Skeletal muscle tissue (tissue), 4 donors: ENCODE data around the gene MYL12B. TPM values are rescaled to one million over a fixed set of nuclear protein-coding genes. Genes with fewer than 3 reads are reported as not detected.
"Not testable (repeated sequence)": the region's sequence is repeated elsewhere in the genome, so short reads cannot be mapped to it uniquely, and the experiment has no call there.

Experiments used
- H3K27ac ChIP-seq: one replicate; pipeline ENCODE4 v1.7.0; 2013; ENCODE audit warnings: mild to moderate bottlenecking, low read depth, low read length, inconsistent platforms
- H3K27me3 ChIP-seq, 3 donors: one replicate each; pipeline ENCODE4 v1.7.0; 2013; ENCODE audit warnings: low read length in 3 of 3; ENCODE audit not compliant: control insufficient read depth in 3 of 3, insufficient read depth in 3 of 3
- H3K36me3 ChIP-seq, 3 donors: one replicate each; pipeline ENCODE4 v1.7.0; 2013; ENCODE audit warnings: low read length in 3 of 3; ENCODE audit not compliant: control insufficient read depth in 3 of 3, insufficient read depth in 3 of 3
- H3K4me1 ChIP-seq, 3 donors: one replicate each; pipeline ENCODE4 v1.7.0; 2013; ENCODE audit warnings: low read length in 3 of 3, mild to moderate bottlenecking in 3 of 3; ENCODE audit not compliant: control insufficient read depth in 3 of 3, insufficient read depth in 3 of 3
- H3K4me3 ChIP-seq, 3 donors: one replicate each; pipeline ENCODE4 v1.7.0; 2013; ENCODE audit warnings: low read length in 3 of 3
- H3K9ac ChIP-seq, 3 donors: one replicate each; pipeline ENCODE4 v1.7.0; 2013; ENCODE audit warnings: low read length in 3 of 3, mild to moderate bottlenecking in 3 of 3, moderate library complexity in 2 of 3, low read depth in 1 of 3
- H3K9me3 ChIP-seq, 3 donors: one replicate each; pipeline ENCODE4 v1.7.0; 2013; ENCODE audit warnings: low read length in 3 of 3; ENCODE audit not compliant: control insufficient read depth in 3 of 3
- total RNA-seq: library from RNA; depleted of rRNA; stranded (reverse); fragments of >200 nt; gene quantifications from one replicate; pipeline ENCODE4 v1.2.3, GENCODE V29; 2014
- donor health status: Osteomylitis.

Gene MYL12B
- total RNA-seq, 1 donor from 2014 or later = 178 TPM

DNA sequence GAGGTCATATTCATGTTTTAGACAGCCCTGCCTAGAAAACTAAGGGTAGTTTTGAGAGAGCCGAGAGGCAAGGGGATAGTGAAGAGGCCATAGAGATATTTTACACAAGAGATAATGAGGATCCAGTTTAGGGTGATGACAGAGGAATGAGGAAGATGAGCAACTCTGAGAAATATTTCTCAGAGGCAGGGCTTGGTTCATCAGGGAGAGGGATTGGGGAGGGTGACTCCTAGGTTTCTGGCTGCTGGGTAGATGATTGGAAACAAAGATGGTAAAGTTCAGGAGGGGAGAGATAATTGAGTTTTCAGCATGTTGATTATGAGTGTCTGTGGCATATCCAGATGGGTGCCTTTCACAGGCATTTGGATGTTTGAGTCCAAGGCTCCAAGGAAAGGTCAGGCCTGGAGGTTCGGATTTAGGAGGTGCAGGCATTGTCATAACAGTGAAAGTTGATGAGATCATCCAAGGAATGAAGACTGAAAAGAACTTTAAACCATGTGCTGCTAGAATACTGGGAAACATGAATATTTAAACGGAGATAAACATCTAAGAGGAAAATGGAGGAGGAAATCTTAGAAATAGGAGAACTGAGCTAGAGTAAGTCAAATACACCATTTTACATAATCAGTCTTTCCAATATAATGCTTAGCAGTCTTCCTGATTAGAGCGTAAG lies 7.4 kb downstream of the MYL12B start:
- Histone ChIP-seq H3K27ac (no peak overlapping the region), H3K9me3 (no peaks in the 10 kb centered on the region), H3K9ac (no peak overlapping the region), H3K27me3 (no peaks in the 10 kb centered on the region), H3K4me1 (peaks cover 38 to 50% (median 49%) of the 10 kb centered on the region in 3 donors), H3K36me3 (peaks cover 4 to 15% (median 14%) of the 10 kb centered on the region in 3 donors), H3K4me3 (no peak overlapping the region)

DNA sequence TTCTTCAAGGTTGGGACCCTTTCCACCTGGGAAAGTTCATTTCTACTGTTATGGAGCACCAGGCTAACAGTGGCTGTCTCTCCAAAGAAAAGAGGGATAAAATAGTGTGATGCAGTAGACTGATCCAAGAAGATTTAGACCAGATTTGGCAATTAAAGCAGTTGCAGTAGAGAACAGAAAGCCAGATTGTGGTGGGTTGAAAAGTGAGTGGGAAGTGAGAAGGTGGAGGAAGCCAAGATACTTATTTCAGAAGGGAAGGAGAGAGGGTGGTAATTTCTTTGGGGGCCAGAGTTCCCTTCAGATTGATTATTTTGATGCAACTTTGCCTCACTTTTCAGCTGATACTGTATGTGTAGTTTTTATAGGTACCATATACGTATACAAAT lies 8.0 kb downstream of the MYL12B start:
- H3K27me3 ChIP-seq = no peaks in the 10 kb centered on the region
- H3K27ac ChIP-seq = no peak overlapping the region
- H3K9me3 ChIP-seq = no peaks in the 10 kb centered on the region
- no peak overlapping the region for H3K4me3 ChIP-seq
- peaks cover 8 to 21% (median 19%) of the 10 kb centered on the region in 3 donors for H3K36me3 ChIP-seq
- H3K9ac ChIP-seq = no peak overlapping the region
- H3K4me1 ChIP-seq = peaks cover 33 to 45% (median 44%) of the 10 kb centered on the region in 3 donors

DNA sequence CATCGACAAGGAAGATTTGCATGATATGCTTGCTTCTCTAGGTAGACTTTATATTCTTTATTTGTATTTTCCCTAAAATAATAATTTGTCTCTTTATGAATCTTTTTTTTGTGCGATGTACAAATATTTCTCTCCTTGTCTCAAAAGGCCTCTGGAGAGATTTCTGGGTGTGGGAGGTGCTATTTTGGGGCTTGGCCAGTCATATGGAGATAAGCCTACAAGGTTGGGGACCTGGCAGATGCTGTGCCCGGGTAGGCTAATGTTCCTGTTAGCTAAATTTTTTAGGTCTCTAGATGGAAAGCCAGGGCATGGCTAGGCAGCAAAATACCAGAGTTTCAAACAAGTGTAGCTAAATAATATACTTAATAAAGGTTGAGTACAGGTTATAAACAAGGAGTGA lies 11.1 kb downstream of the MYL12B start:
- H3K27ac ChIP-seq = no peak overlapping the region
- H3K4me1 ChIP-seq = peaks cover 13 to 20% (median 17%) of the 10 kb centered on the region in 3 donors
- H3K9me3 ChIP-seq = no peaks in the 10 kb centered on the region
- H3K4me3 ChIP-seq = no peak overlapping the region
- H3K9ac ChIP-seq = peak overlapping the region in 1 of 3 donors; percentile 20
- H3K36me3 ChIP-seq = peaks cover 13 to 39% (median 36%) of the 10 kb centered on the region in 3 donors
- no peaks in the 10 kb centered on the region for H3K27me3 ChIP-seq

DNA sequence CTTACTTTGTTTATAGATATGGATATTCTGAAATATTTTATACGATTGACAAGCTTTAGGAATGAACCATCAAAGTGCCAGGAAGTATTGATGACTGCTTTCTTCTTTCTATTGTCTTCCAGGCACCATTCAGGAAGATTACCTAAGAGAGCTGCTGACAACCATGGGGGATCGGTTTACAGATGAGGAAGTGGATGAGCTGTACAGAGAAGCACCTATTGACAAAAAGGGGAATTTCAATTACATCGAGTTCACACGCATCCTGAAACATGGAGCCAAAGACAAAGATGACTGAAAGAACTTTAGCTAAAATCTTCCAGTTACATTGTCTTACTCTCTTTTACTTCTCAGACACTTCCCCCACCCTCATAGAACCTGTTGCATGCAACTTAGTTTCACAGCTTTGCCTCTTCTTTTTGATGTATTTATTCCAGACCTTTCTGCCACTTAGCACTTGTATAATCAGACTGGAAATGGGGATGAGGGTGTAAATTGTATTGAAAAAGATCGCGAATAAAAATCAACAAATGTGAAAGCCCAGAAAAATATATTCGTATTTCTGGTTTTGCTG lies 15.8 kb downstream of the MYL12B start:
- not testable (repeated sequence) for H3K4me1 ChIP-seq, H3K9me3 ChIP-seq, H3K9ac ChIP-seq, H3K27me3 ChIP-seq, H3K27ac ChIP-seq, H3K4me3 ChIP-seq
- peaks cover 13 to 42% (median 36%) of the 10 kb centered on the region in 3 donors for H3K36me3 ChIP-seq

DNA sequence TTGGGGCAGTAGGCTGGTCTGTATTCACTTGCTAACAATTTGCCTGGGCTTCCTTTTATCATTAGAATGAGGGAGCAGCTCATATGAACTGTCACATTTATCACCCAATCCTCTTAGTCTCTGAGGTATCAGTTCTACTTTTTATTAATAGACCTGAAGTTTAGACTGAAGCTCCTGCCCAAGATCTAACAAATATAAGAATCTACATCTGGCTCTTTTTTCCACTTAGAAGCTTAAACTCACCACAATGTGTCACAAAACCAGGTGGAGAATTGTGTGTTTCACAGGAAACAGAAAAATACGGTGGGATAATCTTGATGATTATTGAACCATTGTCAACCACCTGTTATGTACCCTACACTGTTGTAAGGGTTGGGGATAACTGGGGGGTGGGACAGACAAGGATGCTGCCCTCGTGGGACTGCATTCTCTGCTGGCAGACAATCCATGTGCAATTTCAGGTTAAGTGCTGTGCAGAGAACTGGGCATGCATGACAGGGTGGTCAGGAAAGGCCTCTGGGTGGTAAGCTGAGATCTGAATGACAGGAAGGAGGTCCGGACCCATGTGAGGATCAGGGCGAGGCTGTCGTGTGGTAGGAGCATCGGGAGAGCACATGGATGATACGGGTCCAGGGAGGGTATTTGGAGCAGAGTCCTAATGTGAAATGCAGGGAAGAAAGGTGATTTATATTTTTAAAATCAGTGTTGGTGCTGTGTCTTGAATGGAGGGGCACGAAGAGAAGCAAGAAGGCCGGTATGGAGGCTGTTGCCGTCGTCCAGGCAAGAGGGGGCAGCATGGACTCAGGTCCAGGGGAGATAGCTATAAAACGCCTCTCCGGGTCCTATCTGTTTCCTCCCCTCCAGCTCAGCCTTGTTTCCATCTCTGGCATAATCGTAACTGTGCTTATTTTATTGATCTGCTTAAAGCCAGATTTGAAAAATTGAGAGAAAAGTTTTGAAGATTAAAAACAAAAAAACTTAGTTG lies 17.6 kb downstream of the MYL12B start:
- Histone ChIP-seq H3K36me3 (peaks cover 9 to 28% (median 19%) of the 10 kb centered on the region in 3 donors), H3K4me3 (no peak overlapping the region), H3K9me3 (no peaks in the 10 kb centered on the region), H3K4me1 (peaks cover 8 to 14% (median 9%) of the 10 kb centered on the region in 3 donors), H3K9ac (peak overlapping the region in 1 of 3 donors; percentile 8), H3K27ac (no peak overlapping the region), H3K27me3 (no peaks in the 10 kb centered on the region)

DNA sequence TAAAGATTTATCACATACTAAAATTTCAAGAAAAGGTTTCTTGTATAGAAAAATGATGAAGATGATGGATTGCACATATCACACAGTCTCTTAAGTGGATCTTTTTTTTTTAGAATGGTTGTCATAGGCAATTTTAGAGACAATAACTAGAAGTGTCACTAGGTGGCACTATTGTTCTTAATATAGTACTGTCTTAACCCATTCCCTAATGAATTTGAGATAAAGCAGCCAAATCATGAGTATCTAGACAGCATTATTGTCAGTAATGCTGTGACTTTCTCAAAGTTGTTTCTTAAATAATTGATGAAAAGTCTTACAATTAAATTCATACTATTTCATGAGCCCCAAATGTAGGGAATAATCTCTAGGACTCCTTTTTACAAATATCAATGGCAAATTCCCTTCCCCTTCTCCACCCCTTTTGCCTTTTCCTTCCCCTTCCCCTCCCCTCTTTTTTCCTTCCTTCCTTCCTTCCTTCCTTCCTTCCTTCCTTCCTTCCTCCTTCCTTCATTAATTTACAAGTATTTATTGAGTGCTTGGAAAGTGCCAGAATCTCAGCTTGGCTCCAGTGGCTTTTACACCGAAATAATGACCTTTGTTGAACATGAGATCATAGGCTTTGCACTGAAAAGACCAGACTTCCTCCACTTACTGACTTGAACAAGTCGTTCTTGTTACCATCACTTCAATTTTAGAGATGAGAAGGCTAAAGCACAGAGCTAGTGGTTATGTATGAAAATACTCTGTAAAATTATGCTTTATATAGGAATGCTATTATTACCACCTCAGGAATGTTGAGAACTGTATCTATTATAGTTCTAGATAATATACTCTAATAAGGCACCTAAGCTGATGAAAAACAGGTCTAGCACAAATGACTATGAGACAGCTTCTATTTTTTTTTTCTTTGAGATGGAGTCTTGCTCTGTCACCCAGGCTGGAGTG lies 19.8 kb downstream of the MYL12B start:
- Histone ChIP-seq H3K4me3 (no peak overlapping the region), H3K27me3 (no peaks in the 10 kb centered on the region), H3K4me1 (peaks cover 8 to 14% (median 9%) of the 10 kb centered on the region in 3 donors), H3K9me3 (no peaks in the 10 kb centered on the region), H3K9ac (no peak overlapping the region), H3K36me3 (peaks cover 4 to 12% (median 9%) of the 10 kb centered on the region in 3 donors), H3K27ac (no peak overlapping the region)

DNA sequence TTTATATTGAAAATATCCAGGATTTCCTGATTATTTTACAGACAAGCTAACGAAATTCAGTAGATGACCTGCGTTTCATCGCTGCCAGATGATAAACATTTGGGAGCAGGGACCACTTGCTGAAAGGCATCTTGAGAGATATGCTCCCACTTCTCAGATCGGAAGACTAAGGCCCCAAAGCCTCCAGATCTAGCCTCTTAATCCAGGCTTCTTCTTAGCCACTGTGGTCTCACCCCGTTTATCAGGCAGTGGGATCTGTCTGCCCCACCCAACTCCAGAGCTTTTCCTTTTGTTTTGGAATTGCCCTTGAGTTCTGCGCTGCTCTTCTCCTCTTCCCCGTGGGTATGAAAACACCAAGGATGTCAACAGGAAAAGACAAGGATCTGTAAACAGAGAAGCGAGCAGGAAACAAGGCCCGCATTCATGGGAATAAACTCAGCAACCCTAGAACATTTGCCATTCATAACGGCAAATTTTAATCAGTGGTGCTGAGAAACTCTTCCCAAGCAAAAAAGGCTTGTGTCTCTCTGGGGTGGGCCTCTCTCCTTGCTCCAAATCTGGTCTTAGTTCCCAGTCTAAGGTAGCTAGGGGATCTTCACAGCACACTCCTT lies 21.4 kb downstream of the MYL12B start:
- Histone ChIP-seq H3K4me3 (peak overlapping the region in 1 of 3 donors; percentile 52), H3K36me3 (peaks cover 0 to 2% (median 0%) of the 10 kb centered on the region in 3 donors), H3K4me1 (peaks cover 8 to 14% (median 9%) of the 10 kb centered on the region in 3 donors), H3K27me3 (no peaks in the 10 kb centered on the region), H3K27ac (no peak overlapping the region), H3K9me3 (no peaks in the 10 kb centered on the region), H3K9ac (peak overlapping the region in 2 of 3 donors; percentile 1 to 64)

DNA sequence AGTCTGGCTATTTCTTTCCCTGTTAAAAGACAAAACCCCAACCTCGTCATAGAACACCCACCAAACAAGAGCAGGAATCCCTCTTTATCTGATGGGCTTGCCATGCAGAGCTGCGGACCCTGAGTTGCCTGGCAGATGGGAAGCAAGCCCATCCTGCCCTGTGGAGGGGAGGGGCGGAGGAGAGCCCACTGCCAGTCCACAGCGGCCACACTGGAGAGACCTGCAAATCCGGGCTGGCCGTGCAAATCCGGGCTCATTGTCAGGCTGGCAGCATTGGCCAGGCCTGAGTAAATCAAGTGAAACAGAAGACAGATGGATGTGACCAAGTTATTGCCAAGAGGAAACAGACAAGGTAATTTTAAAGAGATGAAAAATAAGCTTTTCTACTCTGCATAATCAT lies 22.0 kb downstream of the MYL12B start:
- H3K9ac ChIP-seq = peak overlapping the region in 1 of 3 donors; percentile 1
- H3K27me3 ChIP-seq = no peaks in the 10 kb centered on the region
- no peak overlapping the region for H3K27ac ChIP-seq
- H3K4me1 ChIP-seq = peaks cover 8 to 14% (median 9%) of the 10 kb centered on the region in 3 donors
- no peak overlapping the region for H3K4me3 ChIP-seq
- H3K9me3 ChIP-seq = no peaks in the 10 kb centered on the region
- no peaks in the 10 kb centered on the region for H3K36me3 ChIP-seq

DNA sequence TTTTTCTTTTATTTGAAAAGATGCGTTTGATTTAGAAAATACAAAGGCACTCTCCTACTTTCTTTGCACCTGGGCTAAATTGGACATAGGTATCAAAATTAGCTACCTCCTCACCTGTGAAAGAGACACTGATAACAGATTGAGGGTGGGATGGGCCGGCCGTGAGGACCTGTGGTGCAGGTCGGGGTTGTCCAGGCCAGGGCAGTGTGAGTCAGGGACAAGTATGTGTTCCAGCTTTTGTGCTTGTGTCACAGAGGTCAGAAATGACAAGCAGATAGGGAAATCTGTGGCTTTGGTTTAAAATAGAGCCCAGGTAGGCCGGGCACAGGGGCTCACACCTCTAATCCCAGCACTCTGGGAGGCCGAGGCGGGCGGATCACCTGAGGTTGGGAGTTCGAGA lies 22.6 kb downstream of the MYL12B start:
- no peaks in the 10 kb centered on the region for H3K36me3 ChIP-seq
- H3K27me3 ChIP-seq = no peaks in the 10 kb centered on the region
- H3K9ac ChIP-seq = no peak overlapping the region
- no peak overlapping the region for H3K4me3 ChIP-seq
- H3K27ac ChIP-seq = no peak overlapping the region
- no peaks in the 10 kb centered on the region for H3K9me3 ChIP-seq
- H3K4me1 ChIP-seq = peaks cover 6 to 12% (median 7%) of the 10 kb centered on the region in 3 donors
